ENCODE measurements around the gene RAPGEF4. TPM values are rescaled to one million over a fixed set of nuclear protein-coding genes. Genes with fewer than 3 reads are reported as not detected.

RAPGEF4 gene
- total and polyA plus RNA-seq, 9 of the 15 experiments (the other 6 are each of a cell fraction or from before 2014, with no cell fraction given), result 0.04 to 0.33 (median 0.13) TPM; not detected in 6

- no peak for TF ChIP-seq AFF1 (IDR thresholded peaks at IDR 0.05; ENCODE audit: low read depth in 1 of 2, partially characterized antibody in 2 of 2)
- no peak for TF ChIP-seq TGIF2 (CRISPR knock-in tag; IDR thresholded peaks at IDR 0.05)
- no peak for TF ChIP-seq CHD7 (IDR thresholded peaks at IDR 0.05; ENCODE audit: low read depth, low read length)
- no peak for TF ChIP-seq HNRNPK (IDR thresholded peaks at IDR 0.05; ENCODE audit: low read depth, low read length, poor library complexity, severe bottlenecking)
- TF ChIP-seq HNRNPUL1 (IDR thresholded peaks at IDR 0.05; ENCODE audit: low read length), result no peak
Measured at GRCh38 chr2:172846551-172846950, 110.9 kb downstream of the RAPGEF4 start (continued).

Data from K562 (cell line).